AG08395 (cell line): ENCODE measurements around the gene MTRFR.

Experiments
- DNase-seq: peaks from one replicate; pipeline ENCODE4 v3.0.0; 2012; ENCODE audit warnings: mixed read lengths, low spot score

MTRFR gene

GRCh38 chr12:123270214-123271000, 37.2 kb downstream of the MTRFR start:
- peak; percentile 43 for DNase-seq

- peak; percentile 83 for DNase-seq
Observed at GRCh38 chr12:123271001-123271668, 37.9 kb downstream of the MTRFR start.

GRCh38 chr12:123273166-123273565, 39.9 kb downstream of the MTRFR start:
- no peak for DNase-seq

- no peak for DNase-seq
Observed at GRCh38 chr12:123278101-123278627, 44.9 kb downstream of the MTRFR start.

GRCh38 chr12:123280971-123281370, 47.7 kb downstream of the MTRFR start:
- no peak for DNase-seq

GRCh38 chr12:123282111-123282510, 48.9 kb downstream of the MTRFR start:
- no peak for DNase-seq

- no peak for DNase-seq
Observed at GRCh38 chr12:123283461-123283860, 50.2 kb downstream of the MTRFR start.

GRCh38 chr12:123284669-123285068, 51.4 kb downstream of the MTRFR start:
- DNase-seq = no peak

GRCh38 chr12:123286652-123287373, 53.6 kb downstream of the MTRFR start:
- DNase-seq = no peak

- no peak for DNase-seq
Observed at GRCh38 chr12:123288751-123289346, 55.6 kb downstream of the MTRFR start.

- DNase-seq = no peak
Observed at GRCh38 chr12:123289911-123290310, 56.7 kb downstream of the MTRFR start.

GRCh38 chr12:123293178-123293760, 60.0 kb downstream of the MTRFR start:
- no peak for DNase-seq

GRCh38 chr12:123305136-123305535, 71.9 kb downstream of the MTRFR start:
- DNase-seq = no peak

- DNase-seq = no peak
Observed at GRCh38 chr12:123306200-123306599, 73.0 kb downstream of the MTRFR start.
